Trophoblast cell (in vitro differentiated cells and primary cell): ENCODE data around the gene BTC. TPM values are rescaled to one million over a fixed set of nuclear protein-coding genes. Genes with fewer than 3 reads are reported as not detected.

Experiments
- DNase-seq, 2 donors: peaks; one replicate each; pipeline ENCODE4 v3.0.0-alpha.2; 2016
- H2AFZ ChIP-seq: 2 replicates; pipeline ENCODE4 v1.6.1; 2013; ENCODE audit warnings: low read length, moderate library complexity, mild to moderate bottlenecking; ENCODE audit not compliant: insufficient read depth, poor library complexity
- H2AK5ac ChIP-seq: 2 replicates; pipeline ENCODE4 v1.6.1; 2013; ENCODE audit warnings: mild to moderate bottlenecking, low read length
- H2BK120ac ChIP-seq: 2 replicates; pipeline ENCODE4 v1.6.1; 2013; ENCODE audit warnings: low read length, mild to moderate bottlenecking, moderate library complexity; ENCODE audit not compliant: insufficient read depth, poor library complexity
- H2BK12ac ChIP-seq: 2 replicates; pipeline ENCODE4 v1.6.1; 2013; ENCODE audit warnings: mild to moderate bottlenecking, low read length, moderate library complexity
- H2BK5ac ChIP-seq: 2 replicates; pipeline ENCODE4 v1.6.1; 2013; ENCODE audit warnings: low read length, low read depth, moderate library complexity, mild to moderate bottlenecking; ENCODE audit not compliant: poor library complexity
- H3K14ac ChIP-seq: 2 replicates; pipeline ENCODE4 v1.6.1; 2013; ENCODE audit warnings: mild to moderate bottlenecking, low read length
- H3K18ac ChIP-seq: 2 replicates; pipeline ENCODE4 v1.6.1; 2013; ENCODE audit warnings: mild to moderate bottlenecking, low read length
- H3K23ac ChIP-seq: 2 replicates; pipeline ENCODE4 v1.6.1; 2013; ENCODE audit warnings: low read length
- H3K27ac ChIP-seq: 2 replicates; pipeline ENCODE4 v1.5.1; 2013; ENCODE audit warnings: low read depth, mild to moderate bottlenecking, inconsistent platforms, low read length, moderate library complexity
- H3K27me3 ChIP-seq: 2 replicates; pipeline ENCODE4 v1.6.1; 2013; ENCODE audit warnings: inconsistent platforms, mild to moderate bottlenecking, low read length, moderate library complexity; ENCODE audit not compliant: insufficient read depth
- H3K36me3 ChIP-seq, 2 experiments: 1 replicate in 1 of 2; 2 replicates in 1 of 2; pipeline ENCODE4 v1.6.1; 2013; ENCODE audit warnings: low read length in 2 of 2, mild to moderate bottlenecking in 2 of 2, moderate library complexity in 1 of 2; ENCODE audit not compliant: insufficient read depth in 2 of 2, control insufficient read depth in 1 of 2
- H3K4ac ChIP-seq: 2 replicates; pipeline ENCODE4 v1.6.1; 2013; ENCODE audit warnings: low read depth, mild to moderate bottlenecking, low read length, moderate library complexity
- H3K4me1 ChIP-seq, 2 experiments: 1 replicate in 1 of 2; 2 replicates in 1 of 2; pipeline ENCODE4 v1.6.1; 2013; ENCODE audit warnings: low read length in 2 of 2, mild to moderate bottlenecking in 2 of 2, moderate library complexity in 1 of 2; ENCODE audit not compliant: insufficient read depth in 2 of 2, control insufficient read depth in 1 of 2
- H3K4me2 ChIP-seq: 2 replicates; pipeline ENCODE4 v1.6.1; 2013; ENCODE audit warnings: inconsistent platforms, mild to moderate bottlenecking, low read length, moderate library complexity
- H3K4me3 ChIP-seq: 2 replicates; pipeline ENCODE4 v1.5.1; 2013; ENCODE audit warnings: mild to moderate bottlenecking, low read depth, low read length, inconsistent platforms
- H3K79me1 ChIP-seq: one replicate; pipeline ENCODE4 v1.6.1; 2013; ENCODE audit warnings: low read length
- H3K79me2 ChIP-seq: 2 replicates; pipeline ENCODE4 v1.6.1; 2013; ENCODE audit warnings: low read length, mild to moderate bottlenecking; ENCODE audit not compliant: control insufficient read depth, insufficient read depth, poor library complexity
- H3K9ac ChIP-seq: 2 replicates; pipeline ENCODE4 v1.6.1; 2013; ENCODE audit warnings: mild to moderate bottlenecking, low read length
- H3K9me3 ChIP-seq: 2 replicates; pipeline ENCODE4 v1.6.1; 2013; ENCODE audit warnings: low read depth, mild to moderate bottlenecking, control low read depth, inconsistent platforms, low read length; ENCODE audit not compliant: insufficient read depth
- H4K12ac ChIP-seq: 2 replicates; pipeline ENCODE4 v1.6.1; 2013; ENCODE audit warnings: low read depth, mild to moderate bottlenecking, low read length, moderate library complexity
- H4K8ac ChIP-seq: 2 replicates; pipeline ENCODE4 v1.6.1; 2013; ENCODE audit warnings: low read depth, mild to moderate bottlenecking, low read length, moderate library complexity
- H4K91ac ChIP-seq: one replicate; pipeline ENCODE4 v1.6.1; 2013; ENCODE audit warnings: low read depth, mild to moderate bottlenecking, low read length, moderate library complexity
- WGBS: extraction: QIAGEN DNeasy Blood & Tissue Kit; methylation state at CpG from one replicate; pipeline ENCODE4 v1.1.7; 2013; ENCODE audit warnings: missing lambda C conversion rate; ENCODE audit not compliant: insufficient read length, insufficient coverage; ENCODE audit errors: extremely low coverage; 5-methylcytosine and 5-hydroxymethylcytosine counted together
- polyA plus RNA-seq: library from polyadenylated mRNA; stranded (reverse); fragments of 200-250 nt; gene quantifications from 2 replicates; pipeline ENCODE4 v1.2.3, GENCODE V29; 2013

Gene BTC, protein sequence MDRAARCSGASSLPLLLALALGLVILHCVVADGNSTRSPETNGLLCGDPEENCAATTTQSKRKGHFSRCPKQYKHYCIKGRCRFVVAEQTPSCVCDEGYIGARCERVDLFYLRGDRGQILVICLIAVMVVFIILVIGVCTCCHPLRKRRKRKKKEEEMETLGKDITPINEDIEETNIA
- polyA plus RNA-seq = 0.10 and 0.18 TPM in 2 replicates

- Histone ChIP-seq H4K12ac (no peak within 1 kb of the TSS), H3K36me3 (no peaks in the 10 kb centered on the region), H3K79me2 (no peaks in the 10 kb centered on the region), H3K4ac (no peak within 1 kb of the TSS), H3K18ac (no peak within 1 kb of the TSS), H3K23ac (no peak within 1 kb of the TSS), H2BK120ac (no peak within 1 kb of the TSS), H2AFZ (peak within 1 kb of the TSS; percentile 56), H3K27ac (no peak within 1 kb of the TSS), H4K8ac (peak within 1 kb of the TSS; percentile 51), H3K9me3 (no peaks in the 10 kb centered on the region), H3K4me3 (peak within 1 kb of the TSS; percentile 49), H3K14ac (peak within 1 kb of the TSS; percentile 30), H3K4me1 (peaks cover 10% of the 10 kb centered on the region in 2 experiments), H2BK12ac (no peak within 1 kb of the TSS), H3K27me3 (no peaks in the 10 kb centered on the region), H3K4me2 (peak within 1 kb of the TSS; percentile 83), H3K9ac (no peak within 1 kb of the TSS), H2BK5ac (no peak within 1 kb of the TSS), H2AK5ac (no peak within 1 kb of the TSS), H3K79me1 (no peaks in the 10 kb centered on the region), H4K91ac (no peak within 1 kb of the TSS)
- DNase-seq = peak; percentile 38 to 39
- no CpG with 5 or more reads among the region's 24 CpGs for WGBS
These were observed at the start of gene BTC for GRCh38 chr4:74794382-74795010. Gene BTC, minus strand, starts transcription at chr4:74794523. Its CDS starts 198 bp downstream, at chr4:74794325.

GRCh38 chr4:74840936-74841509 is 46.7 kb upstream of the BTC start:
- Histone ChIP-seq H2AFZ (no peak overlapping the region), H3K27me3 (no peaks in the 10 kb centered on the region), H2BK12ac (no peak overlapping the region), H3K79me2 (no peaks in the 10 kb centered on the region), H3K27ac (no peak overlapping the region), H3K9me3 (no peaks in the 10 kb centered on the region), H3K9ac (peak overlapping the region; percentile 40), H4K12ac (no peak overlapping the region), H3K4me2 (no peak overlapping the region), H4K8ac (no peak overlapping the region), H2BK5ac (no peak overlapping the region), H3K18ac (no peak overlapping the region), H2BK120ac (no peak overlapping the region), H3K4ac (no peak overlapping the region), H3K79me1 (no peaks in the 10 kb centered on the region), H3K23ac (no peak overlapping the region), H2AK5ac (no peak overlapping the region), H3K4me3 (no peak overlapping the region), H3K36me3 (no peaks in the 10 kb centered on the region), H4K91ac (no peak overlapping the region), H3K4me1 (no peaks in the 10 kb centered on the region), H3K14ac (no peak overlapping the region)
- no CpG with 5 or more reads among the region's 7 CpGs for WGBS
- DNase-seq = no peak

DNA sequence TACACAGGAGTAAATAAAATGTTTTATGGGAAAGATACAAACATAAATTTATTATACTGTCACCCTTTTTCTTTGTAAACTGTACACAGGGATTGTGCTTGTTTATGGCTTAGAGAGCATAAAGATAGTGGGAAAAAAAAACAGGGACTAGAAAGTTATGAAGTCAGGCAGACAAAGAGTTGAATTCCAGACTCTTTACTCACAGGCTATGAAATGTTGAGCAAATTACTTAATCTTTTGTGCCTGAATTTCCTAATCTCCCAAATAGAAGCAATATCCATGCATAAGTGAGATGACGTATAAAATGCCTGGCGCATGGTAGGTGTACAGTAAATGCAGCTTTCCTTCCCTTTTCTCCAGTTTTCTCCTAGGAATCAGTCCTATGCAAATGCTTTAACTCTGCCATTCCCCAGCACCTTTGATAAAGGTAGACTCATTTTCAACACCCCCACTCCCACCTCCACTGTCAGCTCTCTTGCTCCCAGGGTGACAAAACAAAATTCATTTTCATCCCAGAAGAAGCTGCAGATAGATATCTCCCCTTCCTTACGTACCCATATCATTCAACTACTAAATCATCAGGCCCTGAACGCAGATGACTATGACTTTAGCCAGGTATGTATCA is 44.5 kb upstream of the BTC start:
- Histone ChIP-seq H4K8ac (no peak overlapping the region), H2BK120ac (no peak overlapping the region), H2BK5ac (no peak overlapping the region), H3K4me2 (no peak overlapping the region), H2AFZ (no peak overlapping the region), H4K91ac (no peak overlapping the region), H3K18ac (no peak overlapping the region), H2BK12ac (no peak overlapping the region), H3K23ac (no peak overlapping the region), H3K4me3 (no peak overlapping the region), H3K79me1 (no peaks in the 10 kb centered on the region), H3K27me3 (no peaks in the 10 kb centered on the region), H2AK5ac (no peak overlapping the region), H3K36me3 (no peaks in the 10 kb centered on the region), H3K9me3 (no peaks in the 10 kb centered on the region), H4K12ac (no peak overlapping the region), H3K14ac (no peak overlapping the region), H3K4ac (no peak overlapping the region), H3K79me2 (no peaks in the 10 kb centered on the region), H3K4me1 (no peaks in the 10 kb centered on the region), H3K9ac (no peak overlapping the region), H3K27ac (no peak overlapping the region)
- no CpG with 5 or more reads among the region's 4 CpGs for WGBS
- peak; percentile 22 to 88 for DNase-seq

GRCh38 chr4:74830928-74831327 is 36.6 kb upstream of the BTC start:
- Histone ChIP-seq H3K27me3 (no peaks in the 10 kb centered on the region), H3K4me1 (no peaks in the 10 kb centered on the region), H3K14ac (no peak overlapping the region), H3K9me3 (no peaks in the 10 kb centered on the region), H2BK12ac (no peak overlapping the region), H3K36me3 (no peaks in the 10 kb centered on the region), H2BK120ac (no peak overlapping the region), H4K12ac (no peak overlapping the region), H3K4me3 (no peak overlapping the region), H3K4ac (no peak overlapping the region), H2BK5ac (no peak overlapping the region), H2AK5ac (no peak overlapping the region), H2AFZ (no peak overlapping the region), H3K9ac (no peak overlapping the region), H3K23ac (no peak overlapping the region), H4K8ac (no peak overlapping the region), H4K91ac (no peak overlapping the region), H3K18ac (no peak overlapping the region), H3K79me1 (no peaks in the 10 kb centered on the region), H3K27ac (no peak overlapping the region), H3K4me2 (no peak overlapping the region), H3K79me2 (no peaks in the 10 kb centered on the region)
- no CpG with 5 or more reads among the region's 1 CpG for WGBS
- no peak for DNase-seq
